ENCODE measurements around the gene RASAL3.
A peak's percentile ranks its signal among the peaks of the same experiment; 100 is the strongest.

RASAL3 gene

GRCh38 chr19:15404780-15405211 is 59.5 kb downstream of the RASAL3 start:
- Histone ChIP-seq H3K79me2 (ENCODE audit: insufficient read depth, low read length) (peaks cover 94% of the 10 kb centered on the region), H4K20me1 (ENCODE audit: insufficient read depth, low read length, poor library complexity, severe bottlenecking) (peaks cover 78% of the 10 kb centered on the region), H3K4me1 (ENCODE audit: insufficient read depth, low read length, poor library complexity, severe bottlenecking) (peaks cover 11% of the 10 kb centered on the region), H2AFZ (ENCODE audit: low read length) (no peak overlapping the region), H3K4me3 (ENCODE audit: low read length, poor library complexity, severe bottlenecking) (no peak overlapping the region), H3K9me2 (replicated peaks; ENCODE audit: low read depth, low read length) (no peaks in the 10 kb centered on the region), H3K36me3 (ENCODE audit: insufficient read depth, low read length) (peaks cover 75% of the 10 kb centered on the region; the same call in 1 of the 2 replicates), H3K27me3 (ENCODE audit: insufficient read depth, low read length, poor library complexity, severe bottlenecking) (no peaks in the 10 kb centered on the region), H3K9ac (ENCODE audit: low read depth, low read length, poor library complexity, severe bottlenecking) (no peak overlapping the region), H3K9me3 (ENCODE audit: insufficient read depth, low read depth, low read length) (no peaks in the 10 kb centered on the region), H3K4me2 (ENCODE audit: low read depth, low read length, poor library complexity, severe bottlenecking) (peak overlapping the region; percentile 11), H3F3A (ENCODE audit: low read depth) (no peaks in the 10 kb centered on the region)
- TF ChIP-seq CTCF (conservative IDR thresholded peaks at IDR 0.05; ENCODE audit: low read length) (no peak), EZH2phosphoT487 (IDR thresholded peaks at IDR 0.05; ENCODE audit: borderline replicate concordance) (no peak)

- no peak overlapping the region for H3K4me3 ChIP-seq (ENCODE audit: low read length, poor library complexity, severe bottlenecking)
- H3K9ac ChIP-seq (ENCODE audit: low read depth, low read length, poor library complexity, severe bottlenecking), result no peak overlapping the region
- peaks cover 9% of the 10 kb centered on the region for H3K4me1 ChIP-seq (ENCODE audit: insufficient read depth, low read length, poor library complexity, severe bottlenecking)
- no peaks in the 10 kb centered on the region for H3F3A ChIP-seq (ENCODE audit: low read depth)
- no peaks in the 10 kb centered on the region for H3K9me2 ChIP-seq (replicated peaks; ENCODE audit: low read depth, low read length)
- peaks cover 72% of the 10 kb centered on the region for H4K20me1 ChIP-seq (ENCODE audit: insufficient read depth, low read length, poor library complexity, severe bottlenecking)
- no peaks in the 10 kb centered on the region for H3K9me3 ChIP-seq (ENCODE audit: insufficient read depth, low read depth, low read length)
- TF ChIP-seq CTCF (conservative IDR thresholded peaks at IDR 0.05; ENCODE audit: low read length) (no peak), EZH2phosphoT487 (IDR thresholded peaks at IDR 0.05; ENCODE audit: borderline replicate concordance) (no peak)
- H3K79me2 ChIP-seq (ENCODE audit: insufficient read depth, low read length), result peaks cover 88% of the 10 kb centered on the region
- no peaks in the 10 kb centered on the region for H3K27me3 ChIP-seq (ENCODE audit: insufficient read depth, low read length, poor library complexity, severe bottlenecking)
- peak overlapping the region; percentile 11 for H3K4me2 ChIP-seq (ENCODE audit: low read depth, low read length, poor library complexity, severe bottlenecking)
- H3K36me3 ChIP-seq (ENCODE audit: insufficient read depth, low read length), result peaks cover 75% of the 10 kb centered on the region; the same call in 1 of the 2 replicates
- no peak overlapping the region for H2AFZ ChIP-seq (ENCODE audit: low read length)
Measured at GRCh38 chr19:15404097-15404779, 60.1 kb downstream of the RASAL3 start.

- Histone ChIP-seq H3K9me3 (ENCODE audit: insufficient read depth, low read depth, low read length) (no peaks in the 10 kb centered on the region), H4K20me1 (ENCODE audit: insufficient read depth, low read length, poor library complexity, severe bottlenecking) (peaks cover 65% of the 10 kb centered on the region), H3K9ac (ENCODE audit: low read depth, low read length, poor library complexity, severe bottlenecking) (no peak overlapping the region), H3K4me1 (ENCODE audit: insufficient read depth, low read length, poor library complexity, severe bottlenecking) (peaks cover 8% of the 10 kb centered on the region), H3K36me3 (ENCODE audit: insufficient read depth, low read length) (peaks cover 82% of the 10 kb centered on the region; the same call in 1 of the 2 replicates), H3F3A (ENCODE audit: low read depth) (no peaks in the 10 kb centered on the region), H3K27me3 (ENCODE audit: insufficient read depth, low read length, poor library complexity, severe bottlenecking) (no peaks in the 10 kb centered on the region), H2AFZ (ENCODE audit: low read length) (no peak overlapping the region), H3K4me2 (ENCODE audit: low read depth, low read length, poor library complexity, severe bottlenecking) (no peak overlapping the region), H3K4me3 (ENCODE audit: low read length, poor library complexity, severe bottlenecking) (no peak overlapping the region), H3K9me2 (replicated peaks; ENCODE audit: low read depth, low read length) (no peaks in the 10 kb centered on the region), H3K79me2 (ENCODE audit: insufficient read depth, low read length) (peaks cover 77% of the 10 kb centered on the region)
- no peak for TF ChIP-seq CTCF (conservative IDR thresholded peaks at IDR 0.05; ENCODE audit: low read length)
- no peak for TF ChIP-seq EZH2phosphoT487 (IDR thresholded peaks at IDR 0.05; ENCODE audit: borderline replicate concordance)
Measured at GRCh38 chr19:15403151-15403531, 61.2 kb downstream of the RASAL3 start.
